Bone marrow (tissue), 2 donors: ENCODE data around the gene CST9L.

Experiments used
- DNase-seq, 2 donors: peaks; one replicate each; lab custom pipeline; 2025; lab: John Stamatoyannopoulos, UW

Gene CST9L, protein sequence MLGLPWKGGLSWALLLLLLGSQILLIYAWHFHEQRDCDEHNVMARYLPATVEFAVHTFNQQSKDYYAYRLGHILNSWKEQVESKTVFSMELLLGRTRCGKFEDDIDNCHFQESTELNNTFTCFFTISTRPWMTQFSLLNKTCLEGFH

DNA sequence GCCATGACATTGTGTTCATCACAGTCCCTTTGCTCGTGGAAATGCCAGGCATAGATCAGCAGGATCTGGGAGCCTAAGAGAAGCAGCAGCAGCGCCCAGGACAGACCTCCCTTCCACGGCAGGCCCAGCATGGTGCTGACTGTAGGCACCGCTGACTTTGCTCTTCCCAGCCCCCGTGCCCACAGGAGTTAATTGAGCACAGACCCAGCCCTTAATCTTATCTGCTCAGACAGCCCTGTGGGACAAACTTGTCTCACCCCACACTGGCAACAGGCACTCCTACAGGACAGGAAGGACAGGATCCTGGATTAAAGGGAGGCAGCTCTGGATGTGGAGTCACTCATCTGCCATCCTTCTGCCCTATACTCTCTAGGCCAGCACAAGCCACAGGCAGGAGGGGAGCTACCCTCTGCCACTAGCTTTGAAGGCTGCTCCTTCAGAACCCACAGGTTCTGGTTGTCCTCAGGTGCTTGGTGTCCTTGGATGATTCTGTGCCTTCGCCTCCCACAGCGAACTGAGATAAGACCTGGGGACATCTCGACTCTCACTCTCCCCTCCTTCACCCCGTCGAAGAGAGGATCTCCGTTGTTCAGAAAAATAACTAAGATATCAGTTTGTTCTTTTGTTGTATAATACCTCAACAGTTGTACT is at the start of gene CST9L:
Gene CST9L, minus strand, starts transcription at position 165 of the 651 bp plus-strand sequence. Its CDS starts 34 bp downstream, at position 131.
- no peak for DNase-seq

DNA sequence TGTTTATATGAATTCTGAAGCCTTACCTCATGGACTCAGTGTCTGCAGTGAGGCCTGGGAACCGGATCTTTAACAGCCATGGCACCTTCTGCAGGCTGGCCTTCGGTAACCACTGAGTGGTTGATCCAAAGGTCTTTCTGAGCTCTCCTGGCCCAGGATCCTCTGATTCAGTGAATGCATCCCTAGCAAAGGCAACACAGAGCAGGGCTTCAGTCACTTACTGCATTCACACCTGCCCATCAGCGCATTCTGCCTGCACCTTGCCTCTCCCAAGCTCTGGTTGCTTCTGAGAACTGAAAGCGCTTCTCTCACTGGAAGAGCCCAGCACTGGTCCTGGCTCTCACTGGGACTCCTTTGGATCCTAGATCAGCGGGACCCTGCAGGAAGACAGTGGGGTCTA is 45.9 kb upstream of the CST9L start:
- DNase-seq, result no peak

DNA sequence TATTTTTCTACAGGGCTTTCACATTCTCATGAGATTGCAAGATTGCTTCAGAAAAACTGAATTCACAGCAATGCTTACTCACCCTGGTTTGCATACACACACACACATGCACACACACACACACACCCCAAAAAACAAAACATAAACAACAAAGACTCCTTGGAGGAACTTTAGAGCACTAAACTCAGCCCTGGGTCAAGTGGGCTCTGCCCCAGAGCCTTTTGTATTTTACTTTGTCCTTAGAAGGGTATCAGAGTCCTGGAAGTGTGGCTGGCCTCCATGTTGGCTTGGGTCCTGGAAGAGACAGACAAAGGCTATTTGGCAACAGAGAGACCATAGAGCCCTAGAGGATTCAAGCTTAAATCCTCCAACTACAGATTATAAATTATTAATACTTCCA is 45.4 kb upstream of the CST9L start:
- DNase-seq, result no peak

DNA sequence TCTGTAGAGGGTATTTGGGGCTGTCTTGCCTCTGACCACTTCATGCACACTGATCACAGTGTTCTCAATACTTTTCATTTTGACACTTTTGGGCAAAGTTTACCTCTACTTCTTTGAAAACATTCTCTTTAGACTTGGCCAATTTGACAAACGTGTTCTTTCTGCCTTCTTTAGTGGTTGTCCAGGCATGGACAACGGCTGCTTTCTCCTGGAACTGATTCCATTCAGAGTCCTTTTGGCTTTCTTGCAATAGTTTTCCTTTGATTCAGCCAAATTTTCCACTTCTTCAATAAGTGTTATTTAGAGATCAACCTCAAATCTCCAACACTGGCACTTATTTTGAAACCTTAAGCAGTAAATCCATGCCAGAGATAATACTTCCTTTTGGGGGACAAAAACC is 44.1 kb upstream of the CST9L start:
- DNase-seq, result no peak

DNA sequence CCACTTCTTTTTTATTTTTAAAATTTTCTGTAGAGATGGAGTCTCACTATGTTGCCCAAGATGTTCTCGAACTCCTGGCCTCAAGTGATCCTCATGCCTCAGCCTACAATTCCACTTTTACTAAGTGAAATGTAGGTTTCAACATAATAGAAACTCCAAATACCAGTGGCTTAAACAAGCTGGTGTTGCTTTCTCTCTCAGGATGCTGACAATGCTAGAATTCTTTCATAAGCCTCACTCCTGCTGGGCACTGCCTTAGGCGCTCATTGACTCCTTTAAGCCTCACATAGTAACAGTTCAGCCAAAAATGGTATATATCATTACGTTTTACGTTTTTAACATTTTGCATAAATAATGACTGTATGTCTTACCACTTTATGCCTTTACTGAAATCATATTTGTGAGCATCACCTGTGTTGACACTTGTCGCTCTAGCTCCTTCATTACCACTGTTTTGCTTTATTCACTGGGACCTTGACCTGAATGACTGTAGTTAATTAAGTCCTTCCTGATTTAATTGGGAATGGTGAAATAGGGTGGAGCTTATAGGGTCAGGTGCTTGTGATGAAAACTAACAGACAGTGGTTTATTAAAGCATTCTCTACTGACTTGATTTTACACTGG is 41.3 kb upstream of the CST9L start:
- no peak for DNase-seq

DNA sequence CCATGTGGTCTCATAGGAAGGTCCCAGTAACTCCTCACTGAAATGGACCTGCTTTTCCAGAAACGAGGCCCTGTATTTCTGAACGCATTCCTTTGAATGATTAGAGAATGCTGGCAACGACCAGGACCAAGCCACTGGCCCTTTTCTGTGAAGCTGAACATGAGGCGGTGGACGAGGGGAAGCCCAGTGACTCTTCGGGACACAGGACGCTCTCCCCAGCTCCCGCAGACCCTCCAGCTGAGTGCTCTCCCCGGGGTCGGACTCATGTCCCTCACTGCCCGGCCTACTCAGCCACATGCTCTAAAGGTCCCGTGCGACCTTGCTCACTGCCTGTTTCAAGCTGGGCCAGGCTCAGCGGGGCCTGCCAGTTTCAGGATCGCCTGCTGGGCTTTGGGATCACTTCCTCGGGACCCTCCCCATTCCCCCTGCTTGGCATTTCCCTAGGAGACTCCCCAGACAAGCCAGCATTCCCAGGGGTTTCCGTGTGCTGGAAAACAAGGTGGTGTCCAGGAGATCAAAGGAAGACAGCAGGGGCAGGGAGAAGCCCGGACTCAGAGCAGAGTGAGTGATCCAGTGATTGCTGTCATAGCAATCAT is 40.1 kb upstream of the CST9L start:
- DNase-seq, result no peak

DNA sequence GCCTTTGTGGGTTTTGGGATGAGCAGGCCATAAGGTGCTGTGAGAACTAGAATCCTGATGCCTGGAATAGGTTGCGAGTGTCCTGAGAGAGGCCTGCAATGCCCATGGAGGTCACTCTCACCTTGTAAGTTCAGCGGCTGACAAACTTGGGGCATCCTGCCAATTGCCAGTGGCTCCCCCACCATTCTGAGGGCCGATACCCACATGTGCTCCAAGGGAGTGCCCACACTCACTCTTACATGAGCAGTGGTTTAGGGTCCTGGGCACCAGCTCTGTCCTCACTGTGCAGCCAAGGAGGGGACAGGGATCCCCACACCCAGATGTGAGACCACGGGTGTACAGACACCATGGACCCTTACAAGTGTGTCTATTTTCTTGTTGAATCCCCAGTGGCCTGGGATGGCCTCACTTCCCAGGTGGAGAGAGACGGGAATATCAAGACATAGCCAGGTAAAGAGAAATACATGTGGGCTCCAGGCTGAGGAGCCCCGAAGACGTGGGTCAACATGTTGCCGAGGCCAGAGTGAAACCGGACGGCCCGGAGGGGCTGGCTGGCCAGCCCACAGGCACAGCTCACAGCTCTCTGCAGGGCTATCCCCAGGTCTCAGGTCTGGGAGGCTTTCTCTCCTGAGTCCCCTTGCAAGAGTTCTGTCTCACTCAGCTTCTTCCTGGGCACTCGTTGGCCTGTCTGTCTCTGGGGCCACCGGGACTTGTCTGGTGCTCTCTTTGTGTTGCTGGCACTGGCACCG is 39.4 kb upstream of the CST9L start:
- DNase-seq, result no peak

DNA sequence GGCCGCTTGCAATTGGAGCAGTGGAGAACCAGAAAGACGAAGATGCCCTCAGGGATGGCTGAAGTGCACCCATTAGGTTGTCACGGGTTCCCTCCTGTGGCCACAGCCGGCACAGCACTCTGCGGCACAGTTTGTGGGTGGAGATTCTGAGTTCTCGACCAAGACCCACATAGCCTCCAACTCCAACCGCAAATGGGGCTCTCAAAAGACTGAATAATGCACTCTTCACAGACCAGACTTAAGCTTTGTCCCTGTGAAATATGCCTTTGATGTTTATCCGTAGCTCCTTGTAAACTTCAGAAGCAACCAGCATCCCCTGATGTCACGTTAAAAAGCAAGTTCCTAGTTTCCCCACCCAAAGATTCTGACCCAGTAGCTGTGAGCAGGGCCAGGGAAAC is 38.4 kb upstream of the CST9L start:
- peak; percentile 20 to 36 for DNase-seq

DNA sequence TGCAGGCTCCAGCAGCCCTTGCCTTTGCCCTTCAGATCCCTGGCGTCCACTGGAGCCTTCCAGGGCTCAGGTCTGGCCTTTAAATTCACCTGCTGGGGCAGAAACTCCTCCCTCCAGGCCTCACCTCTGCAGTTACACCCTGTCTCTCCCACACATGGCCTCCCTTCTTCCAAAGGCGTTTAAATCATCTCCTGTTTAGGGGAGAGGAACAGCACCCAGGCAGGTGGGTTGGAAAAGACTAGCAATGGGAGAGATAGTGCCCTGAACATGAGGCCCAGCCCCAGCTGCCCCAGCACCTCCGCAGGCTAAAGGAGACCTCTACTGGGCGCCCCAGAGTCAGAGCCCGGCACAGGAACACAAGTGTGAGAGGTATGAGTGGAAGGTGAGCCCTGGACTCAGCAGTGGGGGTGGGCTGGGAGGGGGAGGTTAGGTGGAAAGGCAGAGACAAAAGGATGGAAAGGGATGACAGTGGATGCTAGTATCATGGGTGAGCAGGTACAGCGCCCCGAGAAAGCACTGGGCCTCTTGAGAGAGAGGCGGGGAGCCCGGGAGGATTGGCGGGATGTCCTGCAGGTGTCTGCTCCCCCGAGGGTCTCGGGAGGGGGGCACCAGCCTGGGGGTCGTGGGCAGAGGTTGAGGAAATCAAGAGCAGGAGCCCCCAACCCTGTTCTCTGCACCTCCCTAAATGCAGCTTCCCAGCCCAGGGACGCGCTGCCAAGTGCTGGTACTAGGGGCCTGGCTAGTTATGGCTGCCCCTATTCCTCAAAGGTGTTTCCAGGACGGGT is 37.8 kb upstream of the CST9L start, which contains the start of gene CST9:
Gene CST9, minus strand, starts transcription at position 51 of the 785 bp plus-strand sequence. CDS start 53 bp downstream, outside the sequence.
- no peak for DNase-seq

DNA sequence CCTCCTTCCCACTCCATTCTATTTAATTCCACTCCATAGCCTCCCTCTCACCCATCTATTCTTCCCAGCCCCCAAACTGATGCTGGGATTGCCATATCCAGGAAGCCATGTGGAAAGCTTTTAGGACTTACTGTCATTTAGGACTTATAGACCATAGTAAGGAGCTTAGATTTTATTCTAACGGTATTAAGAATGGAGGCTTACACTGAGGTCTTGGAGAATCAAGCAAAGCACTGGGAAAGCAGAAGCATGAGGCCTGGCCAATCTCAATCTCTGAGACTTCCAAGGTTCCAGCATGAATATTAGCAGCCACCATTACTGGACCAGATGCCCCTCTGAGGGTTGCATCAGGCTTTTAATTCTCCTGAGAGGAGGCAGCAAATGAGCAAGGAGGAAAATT is 36.0 kb upstream of the CST9L start:
- DNase-seq, result no peak

DNA sequence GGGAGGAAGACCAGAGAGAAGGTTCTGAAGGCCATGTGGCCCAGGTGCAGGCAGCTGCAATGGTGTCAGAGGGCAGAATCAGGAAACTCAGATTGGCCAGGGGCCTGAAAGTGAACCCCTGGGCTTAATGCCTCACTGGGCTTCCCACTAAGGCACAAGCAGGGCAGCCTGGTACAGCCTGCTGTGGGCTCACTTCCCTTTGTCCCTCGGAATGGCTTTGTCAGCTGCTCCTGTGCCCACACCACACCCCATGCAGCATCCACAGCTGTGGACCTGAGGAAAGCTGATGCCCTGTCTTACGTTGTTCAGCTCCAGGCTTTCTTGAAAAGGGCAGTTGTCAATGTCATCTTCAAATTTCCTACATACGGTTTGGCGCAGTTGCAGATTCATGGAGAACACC is 35.0 kb upstream of the CST9L start:
- no peak for DNase-seq

DNA sequence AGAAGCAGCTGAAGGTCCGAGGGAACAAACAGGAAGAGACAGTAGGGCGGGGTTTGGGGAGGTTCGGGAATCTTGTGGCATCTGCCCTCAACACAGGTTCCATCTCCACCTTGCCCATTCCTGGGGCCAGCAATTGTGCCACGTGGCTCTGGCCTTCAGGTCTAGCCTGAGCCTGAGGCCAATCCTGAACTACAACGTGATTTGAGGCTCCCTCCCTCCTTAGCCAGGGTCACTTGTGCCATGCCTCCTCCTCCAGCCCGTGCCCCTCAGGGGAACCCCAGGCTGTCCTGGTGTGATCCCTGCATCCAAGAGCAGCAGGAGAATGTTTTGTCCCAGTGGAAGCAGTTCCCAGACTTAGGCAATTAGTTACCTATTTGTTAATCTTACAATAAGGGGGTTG is 34.4 kb upstream of the CST9L start:
- no peak for DNase-seq

DNA sequence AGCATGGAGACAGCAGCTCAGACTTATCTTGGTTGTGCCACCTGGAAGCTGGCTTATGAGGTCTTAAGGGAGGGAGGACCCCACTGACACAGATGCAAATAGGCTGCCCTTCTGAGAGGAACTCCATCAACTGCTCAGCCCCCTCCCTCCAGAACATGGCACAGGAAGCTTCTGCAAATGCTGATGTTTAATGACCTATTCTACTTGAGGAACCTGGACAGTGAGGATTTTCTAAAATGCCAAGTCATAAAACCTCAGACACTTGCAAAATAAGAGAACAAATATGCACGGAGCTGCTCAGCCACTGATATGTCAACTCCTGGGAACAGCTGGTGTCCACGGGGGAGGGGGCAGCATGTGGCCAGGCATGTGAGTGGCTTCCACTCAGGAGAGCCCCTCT is 34.0 kb upstream of the CST9L start:
- no peak for DNase-seq

DNA sequence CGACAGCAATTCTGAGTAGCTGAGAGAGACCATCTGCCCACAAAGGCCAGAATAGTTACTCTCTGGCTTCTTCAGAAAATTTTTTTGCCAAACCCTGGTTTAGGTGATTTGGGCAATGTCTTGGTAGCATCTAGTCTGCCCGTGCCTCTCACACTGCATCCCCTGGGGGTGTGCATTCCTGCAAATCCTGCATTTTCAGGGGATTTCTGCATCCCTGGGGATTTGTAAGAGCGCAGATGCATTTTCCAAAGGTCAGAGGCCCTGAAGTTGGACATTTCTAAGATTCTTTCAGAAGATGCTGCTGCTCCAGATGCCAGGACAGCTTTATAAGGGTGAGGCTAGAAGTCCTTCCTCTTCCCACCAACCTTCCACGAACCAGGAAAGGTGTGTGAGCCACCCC is 33.4 kb upstream of the CST9L start:
- no peak for DNase-seq

DNA sequence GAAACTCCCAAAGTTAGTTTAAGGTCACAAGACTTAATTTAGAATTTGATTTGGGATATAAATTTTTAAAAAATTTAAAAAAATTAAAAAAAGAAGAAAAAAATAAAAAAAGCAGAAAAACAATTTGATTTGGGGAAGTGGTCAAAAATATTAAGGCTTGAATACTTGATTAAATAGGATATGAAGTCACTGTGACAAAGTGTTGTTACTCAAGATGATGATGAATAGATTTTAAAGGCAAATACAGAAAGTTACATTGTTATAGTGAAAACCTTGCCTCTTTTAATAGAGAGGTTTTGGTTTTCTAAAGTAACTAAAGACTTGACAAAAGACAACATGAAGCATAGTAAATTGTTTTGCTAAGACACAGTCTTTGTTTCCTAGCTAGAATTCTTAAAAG is 30.2 kb upstream of the CST9L start:
- no peak for DNase-seq

DNA sequence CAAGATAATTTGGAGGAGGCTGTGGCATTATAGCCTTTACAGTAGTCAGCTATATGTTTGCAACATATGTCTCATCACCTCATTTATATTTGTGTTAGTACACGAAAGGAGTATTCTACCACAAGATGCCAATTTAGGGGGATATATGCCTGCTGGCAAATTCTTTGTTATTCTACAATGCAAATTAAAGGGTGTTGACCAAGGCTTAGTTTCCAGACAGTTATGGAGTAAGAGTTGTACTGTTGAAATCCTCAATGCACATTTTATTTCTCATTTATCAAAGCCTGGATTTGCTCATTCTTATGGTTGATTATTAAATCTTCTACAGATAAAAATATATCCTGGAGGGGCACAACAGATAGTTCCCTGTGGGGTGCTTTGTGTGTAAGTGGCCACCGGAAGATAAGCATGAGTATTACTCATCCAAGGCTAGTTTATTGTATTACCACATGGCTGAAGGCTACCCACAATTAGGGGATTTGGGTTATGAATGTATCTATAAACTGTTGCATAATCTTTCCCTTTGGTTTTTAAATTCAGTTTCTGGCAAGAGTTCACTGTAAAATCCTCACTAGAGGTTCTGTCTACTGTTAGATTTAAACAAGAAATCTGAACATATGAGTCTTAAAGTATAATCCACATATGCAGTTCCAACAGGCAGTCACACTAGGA is 28.4 kb upstream of the CST9L start:
- DNase-seq, result no peak

DNA sequence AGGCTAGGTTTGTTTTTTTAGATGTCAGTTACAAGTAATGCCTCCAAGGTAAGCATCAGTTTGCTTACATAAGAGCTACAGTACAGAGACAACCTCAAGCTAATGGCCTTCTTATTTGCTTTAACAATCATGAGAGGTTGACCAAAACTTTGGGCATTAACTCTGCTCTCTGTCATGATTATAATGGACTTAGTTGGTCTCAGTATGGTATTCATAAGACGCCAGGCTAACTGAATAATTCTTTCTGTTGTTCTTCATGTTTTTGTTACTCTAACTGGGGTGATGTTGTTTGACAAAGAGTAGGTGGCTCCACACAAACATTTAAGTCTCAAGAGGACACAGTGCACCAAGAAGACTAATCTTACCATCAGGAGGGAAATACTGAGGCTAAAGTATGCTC is 27.7 kb upstream of the CST9L start:
- no peak for DNase-seq

DNA sequence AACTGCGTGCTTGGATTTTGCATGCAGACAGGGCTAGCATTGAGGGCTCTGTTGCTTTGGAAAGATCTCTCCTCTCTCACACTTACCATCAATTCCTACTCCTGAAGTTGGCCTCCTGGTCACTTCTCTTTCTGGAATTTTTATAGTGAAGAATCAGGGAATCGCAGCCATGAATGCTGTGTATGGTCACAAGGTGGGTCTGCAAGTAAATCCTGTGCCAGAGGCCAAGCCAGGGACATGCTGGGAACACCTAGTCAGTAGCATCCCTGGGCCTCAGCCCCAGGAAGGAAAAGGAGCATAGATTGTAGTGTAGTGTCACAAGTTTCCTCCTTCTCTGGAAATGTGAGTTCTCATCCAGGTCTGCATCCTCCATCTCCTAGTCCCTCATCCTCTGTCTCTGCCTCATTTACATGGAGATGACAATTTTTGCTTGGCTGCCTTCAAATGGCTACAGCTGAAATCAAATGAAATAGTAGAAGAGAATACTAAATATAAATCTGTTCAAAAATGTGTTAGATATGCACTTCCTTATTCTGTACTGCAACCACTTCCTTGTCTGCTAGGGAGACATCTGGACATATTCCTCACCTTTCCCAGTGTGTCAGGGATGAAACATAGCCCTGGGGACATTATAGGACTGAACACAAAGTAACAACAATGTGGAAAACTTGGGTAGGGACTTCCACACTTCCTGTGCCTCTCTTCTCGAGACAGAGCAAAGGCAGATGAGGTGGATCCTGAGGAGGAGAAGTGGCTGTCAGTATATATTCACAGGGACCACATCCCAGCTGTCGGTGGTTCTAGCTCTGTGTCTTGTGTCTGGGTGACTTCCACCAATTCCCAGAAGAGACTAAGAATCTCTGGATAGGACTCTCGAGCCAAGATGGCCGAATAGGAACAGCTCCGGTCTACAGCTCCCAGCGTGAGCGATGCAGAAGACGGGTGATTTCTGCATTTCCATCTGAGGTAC is 20.4 kb upstream of the CST9L start:
- no peak for DNase-seq

DNA sequence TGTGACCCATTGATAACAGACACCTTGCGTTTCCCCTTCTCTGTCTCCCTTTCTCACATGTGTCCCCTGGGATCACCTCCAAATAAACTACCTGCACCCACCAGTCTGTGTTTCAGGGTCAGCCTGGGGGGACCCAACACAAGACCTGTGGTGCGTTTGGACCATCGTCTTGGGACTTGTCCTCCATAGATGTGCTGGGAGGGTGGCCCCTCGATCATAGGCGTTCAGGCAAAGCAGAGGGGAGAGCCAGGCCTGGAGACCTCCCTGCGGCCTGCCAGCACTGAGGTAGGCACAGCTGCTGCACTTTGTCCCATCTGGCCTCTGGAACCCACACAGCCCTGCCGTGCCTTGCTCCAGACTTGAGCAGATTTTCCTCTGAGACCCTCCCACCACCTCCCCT is 19.3 kb upstream of the CST9L start:
- DNase-seq, result no peak
